ENCODE data around the gene SLC1A7.

SLC1A7 gene

DNA sequence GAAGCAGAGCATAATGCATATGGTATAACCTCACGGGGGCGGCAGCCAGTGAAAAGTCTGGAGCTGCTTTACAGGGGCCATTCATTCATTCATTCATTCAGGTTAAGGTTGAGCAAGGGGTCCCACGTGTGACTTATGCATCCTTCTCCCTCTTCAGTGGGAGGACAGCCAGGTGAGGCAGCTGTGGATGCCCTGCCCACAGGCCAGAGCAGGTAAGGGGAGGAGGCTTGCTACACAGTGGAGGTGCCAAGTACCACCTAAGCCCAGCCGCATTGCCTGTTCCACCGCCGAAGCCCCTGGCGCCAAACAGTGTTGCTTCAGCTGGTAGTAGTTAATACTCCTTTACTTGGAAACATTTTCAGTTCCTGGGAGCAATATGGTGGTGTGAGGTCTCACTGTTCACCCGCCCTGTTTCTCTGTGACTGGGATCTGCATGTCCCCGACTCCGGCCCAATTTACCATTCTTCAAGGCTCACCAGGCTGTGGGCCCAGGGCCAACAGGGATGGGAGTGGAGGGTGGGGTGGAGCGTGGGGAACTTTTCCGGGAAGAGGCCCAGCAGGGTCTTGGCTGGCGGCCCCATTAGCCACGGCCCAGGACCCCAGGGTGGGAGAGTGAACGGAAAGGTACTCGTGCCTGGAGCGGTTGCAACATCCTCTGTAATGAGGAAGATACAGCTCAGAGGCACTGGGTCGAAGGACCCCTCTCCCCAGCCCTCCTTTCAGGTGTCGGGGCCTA lies 81.1 kb downstream of the SLC1A7 start:
- DNase-seq (ENCODE audit: low read depth): no peak

DNA sequence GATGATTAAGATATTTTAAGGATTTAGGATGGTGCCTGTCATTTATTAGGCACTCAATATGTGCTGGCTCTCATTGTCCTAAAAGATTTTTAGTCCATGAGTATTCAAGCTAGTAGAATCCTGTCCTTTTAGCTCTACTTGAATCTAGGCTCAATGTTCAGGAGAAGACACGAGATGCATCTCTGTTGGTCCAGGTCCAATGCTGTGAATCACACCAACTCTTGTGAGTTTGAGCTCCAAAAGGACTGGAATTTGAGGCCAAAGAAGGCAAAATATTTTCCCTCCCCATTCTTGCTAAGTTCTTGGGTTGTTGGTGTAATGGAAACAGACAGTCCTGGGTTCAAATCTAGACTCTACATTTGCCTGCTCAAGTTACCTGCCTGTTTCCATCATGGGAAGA lies 81.9 kb downstream of the SLC1A7 start:
- DNase-seq (ENCODE audit: low read depth): no peak

DNA sequence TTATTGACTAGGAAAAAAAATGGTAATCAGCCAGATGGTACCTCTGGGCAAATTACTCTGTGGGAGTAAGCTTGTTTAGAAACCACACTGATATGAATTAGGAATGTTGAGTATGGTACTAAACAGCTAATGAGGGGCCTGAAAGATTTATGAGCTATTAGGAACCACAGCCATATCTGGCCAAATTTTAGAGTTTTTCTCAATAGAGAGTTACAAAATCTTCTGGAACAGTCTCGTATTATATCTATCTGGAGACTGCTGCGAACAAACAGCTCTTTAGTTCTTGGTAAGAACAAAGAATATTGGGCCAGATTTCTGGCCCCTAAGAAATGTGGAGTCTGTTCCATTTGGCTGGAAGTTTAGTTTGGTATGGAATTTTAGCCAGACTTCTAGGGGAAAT lies 85.3 kb downstream of the SLC1A7 start:
- no peak for DNase-seq (ENCODE audit: low read depth)

DNA sequence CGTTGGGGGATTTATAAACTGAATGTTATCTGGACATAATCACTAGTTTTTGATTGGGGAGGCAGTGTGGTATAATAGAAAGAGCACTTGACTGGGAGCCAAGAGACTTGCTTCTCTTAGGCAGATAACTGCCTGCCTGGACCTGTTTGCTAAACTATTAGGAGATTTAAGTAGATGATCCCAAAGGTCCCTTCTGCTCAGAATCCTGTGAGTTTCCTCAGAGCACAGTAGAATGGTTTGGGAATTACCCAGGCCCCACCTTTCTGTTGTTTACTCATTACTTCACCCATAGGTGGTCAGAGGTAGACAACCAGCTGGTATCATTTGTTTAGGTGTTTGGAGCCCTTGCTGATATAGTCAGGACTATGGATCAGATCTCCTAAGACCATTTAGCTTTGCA lies 90.8 kb downstream of the SLC1A7 start:
- no peak for DNase-seq (ENCODE audit: low read depth)

DNA sequence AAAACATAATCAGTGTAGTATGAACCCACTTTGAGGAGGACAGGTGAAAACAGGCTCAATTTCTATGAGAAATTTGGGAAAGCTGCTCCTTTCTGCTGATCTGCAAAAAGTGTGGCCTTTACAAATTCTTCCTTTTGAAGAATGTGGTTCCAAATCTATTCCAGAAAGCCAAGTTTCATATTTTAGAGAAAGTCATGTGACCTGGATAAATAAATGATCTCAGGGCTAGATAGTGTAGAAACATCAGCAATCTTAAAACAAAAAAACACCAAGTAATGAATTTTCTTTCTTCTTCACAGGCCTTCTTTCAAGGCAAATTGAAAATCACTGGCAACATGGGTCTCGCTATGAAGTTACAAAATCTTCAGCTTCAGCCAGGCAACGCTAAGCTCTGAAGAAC lies 92.1 kb downstream of the SLC1A7 start:
- no peak for DNase-seq (ENCODE audit: low read depth)

DNA sequence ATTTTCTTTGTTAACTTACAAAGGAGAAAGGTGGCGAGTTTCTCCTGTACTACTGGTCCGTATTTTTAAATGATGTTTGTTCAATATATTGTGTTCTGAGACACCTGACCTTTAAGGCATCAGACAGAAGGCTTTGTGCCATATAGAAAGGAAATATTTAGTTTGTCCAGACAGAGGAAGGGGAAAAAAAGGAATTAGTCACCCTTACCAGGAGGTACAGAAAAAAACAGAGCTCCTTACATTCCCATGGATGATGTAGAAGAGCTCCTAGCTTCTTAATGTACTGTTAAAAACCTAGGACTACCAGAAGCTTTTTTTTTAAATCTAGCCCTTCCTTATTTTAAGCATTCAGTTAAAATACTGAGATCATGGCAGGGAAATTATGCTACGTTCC lies 92.9 kb downstream of the SLC1A7 start:
- DNase-seq (ENCODE audit: low read depth): no peak

DNA sequence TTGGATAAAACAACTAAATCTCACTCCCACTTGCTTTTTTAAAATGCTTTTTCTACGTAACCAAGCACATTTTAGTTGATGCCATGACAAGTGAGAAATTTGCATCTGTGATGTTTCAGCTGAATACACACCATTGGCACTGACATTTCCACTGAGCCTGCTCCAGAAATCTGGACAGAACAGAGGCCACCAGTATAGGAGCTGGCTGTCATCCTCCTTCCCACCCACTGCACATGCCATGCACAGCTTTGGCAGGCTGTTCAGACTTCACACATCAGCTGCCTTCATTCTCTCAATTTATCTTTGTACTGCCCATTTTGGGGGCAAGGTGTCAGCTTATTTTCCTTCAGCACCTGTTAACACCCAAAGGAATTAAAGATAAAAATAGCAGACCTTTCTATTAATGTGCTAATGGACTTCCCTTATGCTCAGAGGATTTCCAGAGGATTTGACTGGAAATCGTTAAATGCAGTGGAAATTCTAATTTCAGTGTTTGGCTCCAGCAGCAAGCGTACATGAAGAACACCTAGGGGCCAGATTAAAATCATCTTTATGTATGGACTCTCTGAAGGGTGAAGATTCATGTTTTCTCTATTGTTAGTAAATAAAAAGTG lies 93.4 kb downstream of the SLC1A7 start:
- no peak for DNase-seq (ENCODE audit: low read depth)

DNA sequence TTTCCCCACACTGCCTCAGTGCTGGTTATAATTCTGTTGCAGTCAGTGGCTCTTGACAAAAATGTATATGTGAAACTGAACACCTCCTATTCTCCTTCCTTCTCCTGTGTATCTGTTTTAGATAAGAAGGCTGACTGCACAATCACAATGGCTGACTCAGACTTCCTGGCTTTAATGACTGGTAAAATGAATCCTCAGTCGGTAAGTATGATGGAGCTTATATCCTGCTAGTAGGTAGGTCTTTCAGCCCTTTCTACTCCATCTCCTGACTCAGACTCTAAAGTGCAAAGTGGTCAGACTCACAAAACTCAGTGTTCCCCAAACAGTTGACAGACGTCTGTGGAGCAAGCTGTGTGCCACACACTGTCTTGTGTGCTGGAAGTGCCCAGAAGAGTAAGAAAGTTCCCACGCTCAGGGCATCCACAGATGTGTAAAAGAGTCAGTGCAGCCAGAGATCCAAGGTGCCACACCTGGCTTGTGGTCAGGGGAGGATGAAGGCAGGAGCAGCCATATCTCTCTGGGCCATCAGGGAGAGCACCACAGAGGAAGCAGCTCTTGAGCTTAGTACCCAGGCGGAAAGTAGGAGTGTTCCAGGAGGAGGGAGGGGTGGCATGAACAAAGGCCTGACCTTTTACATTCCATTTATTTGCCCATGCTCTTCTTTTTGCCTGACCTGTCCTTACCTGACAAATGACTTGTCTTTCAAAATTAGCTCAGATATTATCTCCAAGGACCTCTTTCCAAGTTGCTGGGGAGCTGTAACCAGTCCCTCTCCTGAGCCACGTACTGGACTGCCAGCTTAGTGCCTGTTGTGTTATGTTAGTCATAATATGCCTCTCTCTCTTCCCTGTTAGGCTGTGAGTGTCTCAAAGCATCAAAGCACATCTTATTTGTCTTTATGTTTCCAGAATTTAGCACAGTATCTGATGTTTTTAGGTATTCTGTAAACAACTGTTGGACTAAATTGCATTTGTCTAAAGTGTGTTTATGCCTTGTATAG lies 94.4 kb downstream of the SLC1A7 start:
- no peak for DNase-seq (ENCODE audit: low read depth)

DNA sequence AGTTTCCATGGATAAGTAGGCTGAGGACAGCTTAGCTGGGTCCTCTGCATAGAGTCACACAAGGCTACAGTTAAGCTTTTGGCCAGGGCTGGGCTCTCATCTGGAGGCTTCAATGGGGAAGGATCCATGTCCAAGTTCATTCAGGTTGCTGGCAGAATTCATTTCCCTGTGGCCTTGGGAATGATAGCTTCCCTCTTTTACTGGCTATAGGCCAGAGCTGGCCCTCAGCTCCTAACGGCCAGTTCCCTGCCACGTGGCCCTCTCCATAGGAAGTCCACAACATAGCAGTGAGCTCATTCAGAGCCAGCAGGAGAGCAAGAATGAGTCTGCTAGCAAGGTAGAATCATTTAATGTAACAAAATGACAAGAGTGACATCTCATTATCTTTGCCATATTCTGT lies 95.5 kb downstream of the SLC1A7 start:
- no peak for DNase-seq (ENCODE audit: low read depth)

DNA sequence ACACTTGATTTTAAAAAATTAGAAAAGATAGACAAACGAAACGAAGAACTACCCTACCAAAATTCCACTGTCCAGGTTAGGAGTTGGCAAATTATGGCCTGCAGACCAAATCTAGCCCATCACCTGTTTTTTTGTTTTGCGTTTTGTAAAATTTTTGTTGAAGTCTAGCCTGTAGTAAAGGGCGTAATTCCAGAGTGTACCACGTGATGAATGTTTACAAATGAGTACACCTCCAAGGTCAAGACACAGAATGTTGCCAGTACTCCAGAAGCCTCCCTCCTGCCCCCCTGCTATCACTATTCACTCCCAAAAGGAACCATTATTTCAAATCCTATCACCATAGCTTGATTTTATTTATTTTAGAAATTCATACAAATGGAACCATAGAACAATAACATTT lies 97.5 kb downstream of the SLC1A7 start:
- DNase-seq (ENCODE audit: low read depth): no peak

DNA sequence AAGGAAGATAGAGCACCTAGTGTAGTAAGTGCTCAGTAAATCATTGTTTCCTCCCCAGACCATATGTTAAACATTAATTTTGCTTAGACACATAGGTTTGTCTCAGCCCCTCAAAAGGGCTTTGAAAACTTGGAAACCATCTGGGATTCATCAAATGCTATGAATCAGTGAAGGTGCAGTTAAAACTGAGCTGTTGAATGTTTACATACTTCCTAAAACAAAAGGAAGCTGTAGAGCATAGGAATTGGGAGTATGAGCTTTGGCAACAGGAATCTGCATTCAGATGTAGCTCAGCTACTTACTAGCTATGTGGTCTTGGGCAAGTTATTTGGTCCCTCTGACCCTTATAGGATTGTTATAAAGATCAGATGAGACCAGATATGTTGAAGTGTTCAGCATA lies 99.2 kb downstream of the SLC1A7 start:
- no peak for DNase-seq (ENCODE audit: low read depth)

DNA sequence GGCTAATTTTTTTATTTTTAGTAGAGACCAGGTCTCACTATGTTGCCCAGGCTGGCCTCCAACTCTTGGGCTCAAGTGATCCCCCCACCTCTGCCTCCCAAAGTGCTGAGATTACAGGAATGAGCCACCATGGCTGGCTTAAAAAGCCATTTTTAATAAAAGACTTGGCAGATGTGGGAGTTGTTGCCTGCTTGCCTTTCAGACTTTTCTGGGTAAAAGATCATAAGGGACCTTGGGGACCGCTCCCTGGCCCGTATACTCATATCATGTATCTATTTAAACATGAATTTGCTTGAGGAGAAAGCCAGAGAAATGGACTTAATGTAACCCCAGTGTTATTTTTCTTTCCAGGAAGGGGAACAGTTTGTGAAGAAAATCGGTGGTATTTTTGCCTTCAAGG lies 103.9 kb downstream of the SLC1A7 start:
- DNase-seq (ENCODE audit: low read depth): no peak
